ENCODE results near the gene NANP. TPM values are rescaled to one million over a fixed set of nuclear protein-coding genes. Genes with fewer than 3 reads are reported as not detected.
A peak's percentile ranks its signal among the peaks of the same experiment; 100 is the strongest.

The NANP gene
- polyA plus RNA-seq, 1 of the 3 experiments (the other 2 are of a cell fraction) = 1.9 TPM

- TF ChIP-seq RXRA (IDR thresholded peaks at IDR 0.05; ENCODE audit: borderline replicate concordance, low read depth) = no peak
- no peak for TF ChIP-seq EP300 (IDR thresholded peaks at IDR 0.05; ENCODE audit: borderline replicate concordance in 1 of 2, low read depth in 1 of 2, low read length in 1 of 2)
- no peak for TF ChIP-seq PBX3 (IDR thresholded peaks at IDR 0.05)
- 0 out of 2 replicates have a peak, but pooled peaks have one; percentile 3 for TF ChIP-seq SIN3A (IDR thresholded peaks at IDR 0.05; ENCODE audit: borderline replicate concordance, low read depth, low read length)
- TF ChIP-seq MAX (IDR thresholded peaks at IDR 0.05; ENCODE audit: low read depth) = no peak; the same call in 1 of the 2 replicates
- TF ChIP-seq CTCF (IDR thresholded peaks at IDR 0.05) = no peak
- no peaks in the 10 kb centered on the region for H3K9me3 ChIP-seq
- DNase-seq = no peak
- peak overlapping the region; percentile 86 to 94 for H3K4me3 ChIP-seq (ENCODE audit: low read depth in 2 of 2, low read length in 1 of 2)
- H3K36me3 ChIP-seq (replicated peaks in 1 of 2; ENCODE audit: control insufficient read depth in 1 of 2, insufficient read depth in 2 of 2, low read length in 1 of 2) = peaks cover 0 to 6% of the 10 kb centered on the region in 2 experiments
- POLR2A ChIA-PET = no interaction called here
- H2AFZ ChIP-seq (ENCODE audit: low read depth) = peak overlapping the region; percentile 88
- CTCF ChIA-PET = no interaction called here
- peak overlapping the region; percentile 96 for H3K9ac ChIP-seq
- peak overlapping the region; percentile 96 for H3K4me2 ChIP-seq
- WGBS (ENCODE audit: low lambda C conversion rate) = 46% methylated on average over 12 of the region's 17 CpGs
- no peaks in the 10 kb centered on the region for H3K9me2 ChIP-seq
- no peaks in the 10 kb centered on the region for H3K27me3 ChIP-seq (ENCODE audit: insufficient read depth)
- no peaks in the 10 kb centered on the region for H3F3A ChIP-seq (replicated peaks; ENCODE audit: insufficient read depth)
- no peaks in the 10 kb centered on the region; the same call in 1 of the 2 replicates for H4K20me1 ChIP-seq (ENCODE audit: insufficient read depth)
- H3K27ac ChIP-seq (ENCODE audit: low read depth in 2 of 2, low read length in 1 of 2) = peak overlapping the region; percentile 81 to 98
- peaks cover 40% of the 10 kb centered on the region for H3K79me2 ChIP-seq (ENCODE audit: insufficient read depth)
- peaks cover 0 to 19% of the 10 kb centered on the region in 2 experiments; a peak in 3 of 4 replicates for H3K4me1 ChIP-seq (ENCODE audit: control insufficient read depth in 1 of 2, insufficient read depth in 2 of 2, low read depth in 1 of 2, low read length in 1 of 2)
Observed at GRCh38 chr20:25624500-25624939, 706 bp upstream of the NANP start.

GRCh38 chr20:25623225-25623735, 534 bp downstream of the NANP start:
- ChIA-PET CTCF (interaction anchor here (1.2 kb wide), 1 partner anchor 128 kb away, joined by 3 read pairs; no protein-coding TSS in a partner anchor), POLR2A (interaction anchor here (1.9 kb wide), 1 partner anchor 39 kb away, joined by 4 read pairs; no protein-coding TSS in a partner anchor)
- H3K79me2 ChIP-seq (ENCODE audit: insufficient read depth) = peaks cover 42% of the 10 kb centered on the region
- no peaks in the 10 kb centered on the region for H3F3A ChIP-seq (replicated peaks; ENCODE audit: insufficient read depth)
- H3K4me2 ChIP-seq = peak overlapping the region; percentile 96
- peak overlapping the region; percentile 90 for H2AFZ ChIP-seq (ENCODE audit: low read depth)
- H3K9ac ChIP-seq = peak overlapping the region; percentile 96
- H4K20me1 ChIP-seq (ENCODE audit: insufficient read depth) = no peaks in the 10 kb centered on the region; the same call in 1 of the 2 replicates
- H3K27ac ChIP-seq (ENCODE audit: low read depth in 2 of 2, low read length in 1 of 2) = peak overlapping the region; percentile 81 to 98
- H3K4me3 ChIP-seq (ENCODE audit: low read depth in 2 of 2, low read length in 1 of 2) = peak overlapping the region; percentile 86 to 94
- H3K9me3 ChIP-seq = no peaks in the 10 kb centered on the region
- TF ChIP-seq MXI1 (IDR thresholded peaks at IDR 0.05; ENCODE audit: low read depth, low read length) = peak; percentile 26; the same call in 1 of the 2 replicates
- no peak for TF ChIP-seq NRF1 (IDR thresholded peaks at IDR 0.05; ENCODE audit: low read depth, low read length)
- TF ChIP-seq USF1 (IDR thresholded peaks at IDR 0.05; ENCODE audit: borderline replicate concordance, low read depth) = peak; percentile 79
- TF ChIP-seq MAX (IDR thresholded peaks at IDR 0.05; ENCODE audit: low read depth) = peak; percentile 84
- WGBS (ENCODE audit: low lambda C conversion rate) = under 1% methylated on average over 22 of the region's 45 CpGs
- H3K9me2 ChIP-seq = no peaks in the 10 kb centered on the region
- DNase-seq = peak; percentile 60
- peaks cover 0 to 19% of the 10 kb centered on the region in 2 experiments; a peak in 3 of 4 replicates for H3K4me1 ChIP-seq (ENCODE audit: control insufficient read depth in 1 of 2, insufficient read depth in 2 of 2, low read depth in 1 of 2, low read length in 1 of 2)
- H3K36me3 ChIP-seq (replicated peaks in 1 of 2; ENCODE audit: control insufficient read depth in 1 of 2, insufficient read depth in 2 of 2, low read length in 1 of 2) = peaks cover 0 to 6% of the 10 kb centered on the region in 2 experiments
- no peaks in the 10 kb centered on the region for H3K27me3 ChIP-seq (ENCODE audit: insufficient read depth)

Measured in SK-N-SH (cell line).